Neural progenitor cell (in vitro differentiated cells): ENCODE measurements around the gene RNF111. TPM values are rescaled to one million over a fixed set of nuclear protein-coding genes. Genes with fewer than 3 reads are reported as not detected.

Experiments used
- DNase-seq: peaks from one replicate; pipeline ENCODE4 v3.0.0-alpha.2; 2016; ENCODE audit warnings: low spot score
- H2AFZ ChIP-seq: fragments of 200-600 bp; sonication (generic); replicated peaks from 2 replicates; pipeline ENCODE4 v1.6.1; 2016; ENCODE audit warnings: antibody characterized with exemption
- H3F3A ChIP-seq: fragments of 200-600 bp; sonication (generic); 2 replicates; pipeline ENCODE4 v1.6.1; 2016; ENCODE audit warnings: antibody characterized with exemption, low read depth
- H3K27ac ChIP-seq: fragments of 200-600 bp; sonication (generic); 2 replicates; pipeline ENCODE4 v1.5.1; 2016; ENCODE audit warnings: mild to moderate bottlenecking
- H3K27me3 ChIP-seq: fragments of 200-600 bp; sonication (generic); 2 replicates; pipeline ENCODE4 v1.6.1; 2016; ENCODE audit warnings: mild to moderate bottlenecking, moderate library complexity
- H3K36me3 ChIP-seq: fragments of 200-600 bp; sonication (generic); 2 replicates; pipeline ENCODE4 v1.5.1; 2016
- H3K4me1 ChIP-seq: fragments of 200-600 bp; sonication (generic); 2 replicates; pipeline ENCODE4 v1.6.1; 2016; ENCODE audit warnings: mixed run types
- H3K4me2 ChIP-seq: fragments of 200-600 bp; sonication (generic); 2 replicates; pipeline ENCODE4 v1.6.1; 2016
- H3K4me3 ChIP-seq: fragments of 200-600 bp; sonication (generic); 2 replicates; pipeline ENCODE4 v1.5.1; 2016
- H3K79me2 ChIP-seq: fragments of 200-600 bp; sonication (generic); 2 replicates; pipeline ENCODE4 v1.6.1; 2016; ENCODE audit warnings: low read depth
- H3K9ac ChIP-seq: fragments of 200-600 bp; sonication (generic); 2 replicates; pipeline ENCODE4 v1.6.1; 2016
- H3K9me3 ChIP-seq: fragments of 200-600 bp; sonication (generic); 2 replicates; pipeline ENCODE4 v1.5.1; 2016; ENCODE audit warnings: low read depth
- H4K20me1 ChIP-seq: fragments of 200-600 bp; sonication (generic); 2 replicates; pipeline ENCODE4 v1.6.1; 2016; ENCODE audit warnings: low read depth
- H3K27ac Mint-ChIP-seq: 3 replicates; pipeline ENCODE4 v1.8.0; 2021; ENCODE audit warnings: mixed read lengths
- H3K27me3 Mint-ChIP-seq: 2 replicates; pipeline ENCODE4 v1.8.0; 2022; ENCODE audit warnings: low read depth, mild to moderate bottlenecking, inconsistent platforms, moderate library complexity, mixed read lengths; ENCODE audit not compliant: insufficient read depth
- H3K36me3 Mint-ChIP-seq: 3 replicates; pipeline ENCODE4 v1.8.0; 2021; ENCODE audit warnings: mixed read lengths
- H3K4me1 Mint-ChIP-seq: 3 replicates; pipeline ENCODE4 v1.8.0; 2021; ENCODE audit warnings: mixed read lengths
- H3K4me3 Mint-ChIP-seq: 3 replicates; pipeline ENCODE4 v1.8.0; 2021; ENCODE audit warnings: mild to moderate bottlenecking, moderate library complexity, mixed read lengths
- H3K9me3 Mint-ChIP-seq: 3 replicates; pipeline ENCODE4 v1.8.0; 2020; ENCODE audit warnings: mixed read lengths
- EZH2 ChIP-seq: fragments of 200-600 bp; sonication (generic); IDR thresholded peaks from 2 replicates; pipeline ENCODE4 v1.6.1; 2017; ENCODE audit warnings: antibody characterized with exemption, mild to moderate bottlenecking, moderate library complexity
- EZH2phosphoT487 ChIP-seq: fragments of 200-600 bp; sonication (generic); IDR thresholded peaks from 2 replicates; pipeline ENCODE4 v1.6.1; 2017; ENCODE audit warnings: antibody characterized with exemption
- total RNA-seq: library from RNA; depleted of rRNA; stranded (reverse); fragments of >200 nt; gene quantifications from 2 replicates; pipeline ENCODE4 v1.2.3, GENCODE V29; 2015; ENCODE audit warnings: low replicate concordance
- TF ChIP-seq, protein P1 (sequence below): fragments of 200-600 bp; sonication (generic); IDR thresholded peaks from 2 replicates; pipeline ENCODE4 v1.5.1; 2017; ENCODE audit warnings: antibody characterized with exemption, mild to moderate bottlenecking

The RNF111 gene
- total RNA-seq, 1 donor from 2014 or later, result 32.3 TPM

DNA sequence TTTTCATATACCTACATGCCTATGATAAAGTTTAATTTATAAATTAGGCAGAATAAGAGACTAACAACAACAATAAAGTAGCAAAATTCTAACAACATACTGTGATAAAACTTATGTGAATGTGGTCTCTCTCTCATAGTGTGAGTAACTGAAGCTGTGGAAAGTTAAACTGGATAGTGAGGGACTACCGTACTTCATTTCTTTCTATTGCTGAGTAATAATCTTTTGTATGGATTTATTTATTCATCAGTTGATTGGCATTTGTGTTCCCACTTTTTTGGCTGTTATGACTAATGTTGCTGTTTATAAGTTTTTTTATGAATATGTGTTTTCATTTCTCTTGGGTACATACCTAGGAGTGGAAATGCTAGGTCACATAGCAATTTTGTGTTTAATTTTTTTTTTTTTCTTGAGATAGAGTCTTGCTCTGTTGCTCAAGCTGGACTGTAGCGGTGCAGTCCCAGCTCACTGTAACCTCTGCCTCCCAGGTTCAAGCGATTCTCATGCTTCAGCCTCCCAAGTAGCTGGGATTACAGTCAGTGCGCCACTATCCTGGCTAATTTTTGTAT is 41.0 kb downstream of the RNF111 start:
- Histone ChIP-seq H2AFZ (no peak overlapping the region), H3K9me3 (no peaks in the 10 kb centered on the region), H3K4me3 (no peak overlapping the region), H3K9ac (no peak overlapping the region), H3F3A (no peaks in the 10 kb centered on the region), H3K36me3 (no peaks in the 10 kb centered on the region), H3K4me1 (no peaks in the 10 kb centered on the region), H3K27ac (no peak overlapping the region), H3K27me3 (no peaks in the 10 kb centered on the region), H3K79me2 (peaks cover 90% of the 10 kb centered on the region), H3K4me2 (no peak overlapping the region), H4K20me1 (peaks cover 20% of the 10 kb centered on the region)
- Mint-ChIP-seq H3K4me1 (no peaks in the 10 kb centered on the region), H3K9me3 (no peaks in the 10 kb centered on the region), H3K27ac (no peak overlapping the region), H3K36me3 (peaks cover 28% of the 10 kb centered on the region), H3K4me3 (no peak overlapping the region), H3K27me3 (no peaks in the 10 kb centered on the region)
- DNase-seq, result no peak
- TF ChIP-seq, protein P1, sequence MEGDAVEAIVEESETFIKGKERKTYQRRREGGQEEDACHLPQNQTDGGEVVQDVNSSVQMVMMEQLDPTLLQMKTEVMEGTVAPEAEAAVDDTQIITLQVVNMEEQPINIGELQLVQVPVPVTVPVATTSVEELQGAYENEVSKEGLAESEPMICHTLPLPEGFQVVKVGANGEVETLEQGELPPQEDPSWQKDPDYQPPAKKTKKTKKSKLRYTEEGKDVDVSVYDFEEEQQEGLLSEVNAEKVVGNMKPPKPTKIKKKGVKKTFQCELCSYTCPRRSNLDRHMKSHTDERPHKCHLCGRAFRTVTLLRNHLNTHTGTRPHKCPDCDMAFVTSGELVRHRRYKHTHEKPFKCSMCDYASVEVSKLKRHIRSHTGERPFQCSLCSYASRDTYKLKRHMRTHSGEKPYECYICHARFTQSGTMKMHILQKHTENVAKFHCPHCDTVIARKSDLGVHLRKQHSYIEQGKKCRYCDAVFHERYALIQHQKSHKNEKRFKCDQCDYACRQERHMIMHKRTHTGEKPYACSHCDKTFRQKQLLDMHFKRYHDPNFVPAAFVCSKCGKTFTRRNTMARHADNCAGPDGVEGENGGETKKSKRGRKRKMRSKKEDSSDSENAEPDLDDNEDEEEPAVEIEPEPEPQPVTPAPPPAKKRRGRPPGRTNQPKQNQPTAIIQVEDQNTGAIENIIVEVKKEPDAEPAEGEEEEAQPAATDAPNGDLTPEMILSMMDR, result no peak
- no peak for TF ChIP-seq EZH2phosphoT487

DNA sequence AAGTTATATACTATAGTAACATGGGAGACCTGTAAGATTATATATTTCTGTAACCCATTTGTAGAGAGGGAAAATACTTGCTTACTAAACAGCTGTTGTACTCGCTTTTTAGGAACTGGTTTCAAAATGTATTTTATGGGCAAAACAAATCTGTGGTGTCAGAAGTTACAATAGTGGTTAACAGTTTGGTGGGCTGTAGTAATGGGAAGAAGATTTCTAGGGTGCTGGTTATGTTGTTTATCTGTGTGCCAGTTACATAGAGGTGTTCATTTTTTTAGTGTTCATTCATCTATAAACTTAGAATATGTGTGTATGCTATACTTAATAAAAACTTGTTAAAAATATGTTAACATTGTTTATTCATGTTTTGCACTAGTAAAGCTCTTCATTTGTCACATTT is 42.1 kb downstream of the RNF111 start:
- Histone ChIP-seq H3F3A (no peaks in the 10 kb centered on the region), H3K79me2 (peaks cover 90% of the 10 kb centered on the region), H3K9ac (no peak overlapping the region), H2AFZ (no peak overlapping the region), H3K4me3 (no peak overlapping the region), H3K4me1 (no peaks in the 10 kb centered on the region), H3K4me2 (no peak overlapping the region), H3K27me3 (no peaks in the 10 kb centered on the region), H4K20me1 (peaks cover 16% of the 10 kb centered on the region), H3K9me3 (no peaks in the 10 kb centered on the region), H3K27ac (no peak overlapping the region), H3K36me3 (peaks cover 6% of the 10 kb centered on the region)
- TF ChIP-seq, protein P1, result no peak
- TF ChIP-seq EZH2, result no peak
- TF ChIP-seq EZH2phosphoT487, result no peak
- H3K4me1 Mint-ChIP-seq, result no peaks in the 10 kb centered on the region
- no peak for DNase-seq
- no peak overlapping the region for H3K27ac Mint-ChIP-seq
- no peaks in the 10 kb centered on the region for H3K9me3 Mint-ChIP-seq
- H3K36me3 Mint-ChIP-seq, result peaks cover 29% of the 10 kb centered on the region
- H3K27me3 Mint-ChIP-seq, result no peaks in the 10 kb centered on the region
- H3K4me3 Mint-ChIP-seq, result no peak overlapping the region

DNA sequence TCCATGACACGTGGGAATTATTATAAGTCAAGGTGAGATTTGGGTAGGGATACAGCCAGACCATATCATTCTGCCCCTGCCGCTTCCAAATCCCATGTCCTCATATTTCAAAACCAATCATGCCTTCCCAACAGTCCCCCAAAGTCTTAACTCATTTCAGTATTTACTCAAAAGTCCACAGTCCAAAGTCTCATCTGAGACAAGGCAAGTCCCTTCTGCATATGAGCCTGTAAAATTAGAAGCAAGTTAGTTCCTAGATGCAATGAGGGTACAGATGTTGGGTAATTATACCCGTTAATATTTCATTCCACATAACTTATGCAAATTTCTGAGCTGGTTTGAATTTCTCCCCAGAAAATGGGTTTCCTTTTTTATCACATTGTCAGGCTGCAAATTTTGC is 47.7 kb downstream of the RNF111 start:
- no peak overlapping the region for H3K9ac ChIP-seq
- Mint-ChIP-seq H3K4me3 (no peak overlapping the region), H3K27me3 (no peaks in the 10 kb centered on the region), H3K36me3 (peaks cover 45% of the 10 kb centered on the region), H3K9me3 (peaks cover 6% of the 10 kb centered on the region), H3K27ac (no peak overlapping the region), H3K4me1 (no peaks in the 10 kb centered on the region)
- H3K36me3 ChIP-seq, result peaks cover 12% of the 10 kb centered on the region
- no peak for DNase-seq
- peaks cover 16% of the 10 kb centered on the region for H4K20me1 ChIP-seq
- H3K4me2 ChIP-seq, result no peak overlapping the region
- H3K27me3 ChIP-seq, result no peaks in the 10 kb centered on the region
- H3K79me2 ChIP-seq, result peaks cover 80% of the 10 kb centered on the region
- no peaks in the 10 kb centered on the region for H3K9me3 ChIP-seq
- TF ChIP-seq EZH2, result no peak
- TF ChIP-seq, protein P1, result no peak
- TF ChIP-seq EZH2phosphoT487, result no peak
- no peaks in the 10 kb centered on the region for H3F3A ChIP-seq
- no peak overlapping the region for H3K27ac ChIP-seq
- no peak overlapping the region for H2AFZ ChIP-seq
- no peak overlapping the region for H3K4me3 ChIP-seq
- no peaks in the 10 kb centered on the region for H3K4me1 ChIP-seq
